ENCODE results near the gene GNAS-AS1. TPM values are rescaled to one million over a fixed set of nuclear protein-coding genes. Genes with fewer than 3 reads are reported as not detected.

The GNAS-AS1 gene
- total and polyA plus RNA-seq, 2 of the 8 experiments (the other 6 are each of a cell fraction or from before 2014, with no cell fraction given): 4.7 to 13.7 TPM

DNA sequence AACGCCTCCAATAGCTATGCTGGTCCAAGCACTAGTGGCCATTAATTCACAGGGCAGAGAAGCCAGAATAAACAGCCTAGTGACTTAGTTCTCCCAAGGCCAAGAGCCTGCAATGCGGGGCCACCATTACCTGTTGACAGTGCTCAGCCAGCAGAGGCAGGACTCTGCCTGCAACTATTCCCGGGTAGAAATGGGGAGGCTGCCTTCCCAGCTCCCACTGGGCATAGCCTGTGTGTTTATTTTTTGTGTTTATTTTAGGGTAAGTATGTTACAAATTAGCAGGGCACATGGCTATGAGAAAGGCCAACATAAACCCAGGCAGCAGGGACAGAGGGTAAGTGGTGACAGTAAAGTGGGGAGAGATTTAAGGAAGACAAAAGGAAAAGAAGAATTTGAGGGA, 5.0 kb downstream of the GNAS-AS1 start:
- POLR2A ChIA-PET (ENCODE audit: partially characterized antibody): interaction anchor here (0.9 to 13.4 kb wide), 7 partner anchors 6 to 195 kb away, joined by 3 to 163 read pairs (median 36); partner anchors contain the start of gene STX16
- no peak for DNase-seq (ENCODE audit: low read depth in 1 of 2, low spot score in 2 of 2)
- H3K27ac ChIP-seq (ENCODE audit: low read depth, low read length): no peak overlapping the region
- TF ChIP-seq SP2 (IDR thresholded peaks at IDR 0.05; ENCODE audit: low read length) (no peak), KDM5A (IDR thresholded peaks at IDR 0.05; ENCODE audit: low read length) (no peak), POLR2AphosphoS5 (IDR thresholded peaks at IDR 0.05; ENCODE audit: low read depth, low read length) (no peak), NANOG (IDR thresholded peaks at IDR 0.05; ENCODE audit: insufficient read depth, low read depth, low read length, poor library complexity, severe bottlenecking) (no peak), SP1 (IDR thresholded peaks at IDR 0.05; ENCODE audit: low read depth, low read length) (no peak), SRF (IDR thresholded peaks at IDR 0.05; ENCODE audit: low read depth, low read length) (no peak), JUN (IDR thresholded peaks at IDR 0.05; ENCODE audit: low read depth, low read length) (no peak), HDAC2 (IDR thresholded peaks at IDR 0.05; ENCODE audit: borderline replicate concordance in 1 of 2, low read depth in 2 of 2, low read length in 2 of 2) (no peak), RBBP5 (IDR thresholded peaks at IDR 0.05; ENCODE audit: borderline replicate concordance, low read depth, low read length) (no peak), CEBPB (IDR thresholded peaks at IDR 0.05; ENCODE audit: low read depth, low read length) (no peak), MAFK (IDR thresholded peaks at IDR 0.05; ENCODE audit: low read depth, low read length) (no peak), CBX5 (IDR thresholded peaks at IDR 0.05; ENCODE audit: low read depth, low read length) (no peak)
- TF ChIP-seq, protein P1, sequence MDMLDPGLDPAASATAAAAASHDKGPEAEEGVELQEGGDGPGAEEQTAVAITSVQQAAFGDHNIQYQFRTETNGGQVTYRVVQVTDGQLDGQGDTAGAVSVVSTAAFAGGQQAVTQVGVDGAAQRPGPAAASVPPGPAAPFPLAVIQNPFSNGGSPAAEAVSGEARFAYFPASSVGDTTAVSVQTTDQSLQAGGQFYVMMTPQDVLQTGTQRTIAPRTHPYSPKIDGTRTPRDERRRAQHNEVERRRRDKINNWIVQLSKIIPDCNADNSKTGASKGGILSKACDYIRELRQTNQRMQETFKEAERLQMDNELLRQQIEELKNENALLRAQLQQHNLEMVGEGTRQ (IDR thresholded peaks at IDR 0.05; ENCODE audit: low read length): no peak

More for the DNA sequence above, 5.0 kb downstream of the GNAS-AS1 start:
- Histone ChIP-seq H3K4ac (replicated peaks; ENCODE audit: insufficient read length, low read depth, low read length) (no peak overlapping the region), H3K56ac (replicated peaks; ENCODE audit: insufficient read length, low read depth, low read length) (no peak overlapping the region), H3K9me3 (ENCODE audit: insufficient read depth in 2 of 2, low read depth in 1 of 2, low read length in 1 of 2) (no peaks in the 10 kb centered on the region), H3K36me3 (ENCODE audit: control insufficient read depth in 2 of 4, insufficient read depth in 4 of 4, low read length in 3 of 4) (peaks cover 2 to 53% (median 11%) of the 10 kb centered on the region in 4 experiments; a peak in 6 of 8 replicates), H2BK120ac (replicated peaks; ENCODE audit: low read depth, low read length) (no peak overlapping the region), H3K23ac (ENCODE audit: insufficient read length) (no peak overlapping the region), H3K9ac (replicated peaks in 1 of 4; ENCODE audit: extremely low read depth in 1 of 4, low read depth in 3 of 4, low read length in 3 of 4) (no peak overlapping the region), H4K5ac (ENCODE audit: insufficient read length, low read depth, low read length) (no peak overlapping the region), H2AK5ac (ENCODE audit: low read depth, low read length) (no peak overlapping the region), H3K18ac (ENCODE audit: extremely low read depth, low read length) (no peak overlapping the region), H2BK12ac (ENCODE audit: low read depth, low read length) (no peak overlapping the region), H3K4me3 (ENCODE audit: extremely low read depth in 1 of 4, insufficient read depth in 2 of 4, low read depth in 3 of 4, low read length in 4 of 4) (no peak overlapping the region), H2BK15ac (ENCODE audit: low read length) (no peak overlapping the region), H3K4me2 (ENCODE audit: insufficient read depth in 1 of 2, low read depth in 2 of 2, low read length in 2 of 2) (peak overlapping the region; percentile 15 to 98; a peak in 1 of 4 replicates), H3K79me1 (ENCODE audit: low read depth, low read length) (peaks cover 8% of the 10 kb centered on the region; the same call in 1 of the 2 replicates), H3K23me2 (ENCODE audit: low read depth, low read length) (peaks cover 8% of the 10 kb centered on the region), H2BK5ac (ENCODE audit: low read depth, low read length) (no peak overlapping the region), H3K79me2 (ENCODE audit: control insufficient read depth in 1 of 2, insufficient read depth in 2 of 2, low read length in 2 of 2) (peaks cover 58 to 96% of the 10 kb centered on the region in 2 experiments), H3K14ac (ENCODE audit: insufficient read length) (no peak overlapping the region), H4K91ac (replicated peaks; ENCODE audit: insufficient read length, low read length) (no peak overlapping the region), H3K27me3 (replicated peaks in 1 of 4; ENCODE audit: control insufficient read depth in 3 of 4, extremely low read depth in 1 of 4, insufficient read depth in 3 of 4, low read length in 3 of 4) (peaks cover 0 to 6% (median 3%) of the 10 kb centered on the region in 4 experiments; a peak in 4 of 7 replicates), H2BK20ac (ENCODE audit: low read length) (no peak overlapping the region), H4K20me1 (replicated peaks in 1 of 2; ENCODE audit: control insufficient read depth in 1 of 2, insufficient read depth in 2 of 2, low read length in 2 of 2) (peaks cover 7 to 13% of the 10 kb centered on the region in 2 experiments), H2AFZ (ENCODE audit: low read length) (no peak overlapping the region), H4K8ac (ENCODE audit: extremely low read depth, insufficient read depth, low read length) (no peak overlapping the region), H3K4me1 (replicated peaks in 1 of 4; ENCODE audit: control insufficient read depth in 3 of 4, insufficient read depth in 4 of 4, low read length in 3 of 4) (peaks cover 16 to 35% (median 21%) of the 10 kb centered on the region in 4 experiments)
- 55% methylated on average over 3 of the region's 3 CpGs; no CpG with 5 or more reads in 1 of the 2 experiments for WGBS, 2 experiments (ENCODE audit: extremely low coverage in 1 of 2, insufficient coverage in 1 of 2, insufficient read length in 1 of 2, insufficient replicate concordance in 2 of 2, low coverage in 1 of 2, low lambda C conversion rate in 2 of 2, missing lambda C conversion rate in 1 of 2)
- no peak for FAIRE-seq
- CTCF ChIA-PET (ENCODE audit: partially characterized antibody): interaction anchor here (0.8 to 1.7 kb wide), 8 partner anchors 24 to 364 kb away, joined by 3 to 7 read pairs (median 3); no protein-coding TSS in a partner anchor
